ENCODE measurements around the gene FOXO3. TPM values are rescaled to one million over a fixed set of nuclear protein-coding genes. Genes with fewer than 3 reads are reported as not detected.

Gene FOXO3
- total RNA-seq, 1 donor from 2014 or later, result 60.1 TPM

DNA sequence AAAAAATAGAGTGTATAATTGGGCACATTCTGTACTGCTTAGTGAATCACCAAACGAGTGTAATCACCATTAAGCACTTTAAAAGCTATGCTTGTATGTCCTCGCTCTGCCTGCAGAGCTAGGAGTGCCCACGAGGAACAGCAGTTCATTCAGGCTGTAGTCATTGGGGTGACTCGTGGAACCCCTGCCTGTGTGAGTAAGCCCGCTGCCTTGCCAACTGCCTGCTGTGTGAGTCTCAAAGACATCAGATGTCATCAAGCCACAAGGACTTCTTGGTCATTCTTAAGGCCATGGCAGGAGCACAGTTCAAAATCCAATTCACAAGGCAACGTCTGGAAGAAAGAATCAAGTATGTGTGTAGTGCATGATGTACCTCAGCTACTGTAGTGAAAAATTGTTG, 60.4 kb downstream of the FOXO3 start:
- TF ChIP-seq CTCF (IDR thresholded peaks at IDR 0.05), result no peak
- no peaks in the 10 kb centered on the region for H3K27me3 ChIP-seq (ENCODE audit: low read depth)
- no peak overlapping the region for H3K27ac ChIP-seq
- no peaks in the 10 kb centered on the region for H3K36me3 ChIP-seq
- intact Hi-C loops (cut with DNase I), result no loop called here
- H3K4me1 ChIP-seq, result peaks cover 94% of the 10 kb centered on the region
- DNase-seq (no peak), ATAC-seq (peak in 1 of 2 donors; percentile 37)
- H3K4me3 ChIP-seq, result no peak overlapping the region
- no peaks in the 10 kb centered on the region for H3K9me3 ChIP-seq

DNA sequence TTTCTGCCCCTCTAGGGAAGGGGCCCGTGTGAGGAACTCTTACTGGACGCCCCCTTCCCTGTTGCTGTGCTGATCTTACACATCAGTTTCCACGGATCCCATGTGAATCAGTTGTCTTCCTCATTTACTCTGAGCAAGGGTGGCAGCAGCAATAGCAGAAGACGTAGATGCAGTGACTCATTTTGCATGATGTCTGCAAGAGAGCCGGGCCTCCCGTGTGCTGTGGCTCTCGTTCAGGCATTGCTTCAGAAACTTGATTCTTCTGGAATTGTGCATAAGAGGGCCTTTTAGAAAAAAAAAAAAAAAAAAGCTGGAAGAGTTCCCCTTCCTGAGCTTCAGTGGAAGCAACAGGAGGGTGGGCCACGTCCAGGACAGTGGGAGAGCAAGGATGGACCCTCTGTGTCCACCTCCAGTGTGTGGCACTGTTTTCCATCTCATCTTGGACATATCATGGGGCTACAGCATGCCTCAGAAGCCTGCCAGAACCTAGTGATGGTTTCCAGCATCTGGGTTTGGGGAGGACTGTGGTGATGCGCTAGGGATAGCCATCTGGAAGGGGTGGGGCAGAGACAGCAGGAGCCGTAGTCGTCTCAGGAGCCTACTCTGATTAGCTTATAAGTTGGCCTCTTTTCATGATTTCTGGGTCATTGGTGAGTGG, 62.1 kb downstream of the FOXO3 start:
- H3K36me3 ChIP-seq, result no peaks in the 10 kb centered on the region
- no peak overlapping the region for H3K4me3 ChIP-seq
- peak; percentile 61 for DNase-seq
- H3K4me1 ChIP-seq, result peaks cover 86% of the 10 kb centered on the region
- no peak for TF ChIP-seq CTCF (IDR thresholded peaks at IDR 0.05)
- ATAC-seq, result peak; percentile 69 to 87
- no peaks in the 10 kb centered on the region for H3K27me3 ChIP-seq (ENCODE audit: low read depth)
- intact Hi-C loops (cut with DNase I), result no loop called here
- no peaks in the 10 kb centered on the region for H3K9me3 ChIP-seq
- no peak overlapping the region for H3K27ac ChIP-seq

DNA sequence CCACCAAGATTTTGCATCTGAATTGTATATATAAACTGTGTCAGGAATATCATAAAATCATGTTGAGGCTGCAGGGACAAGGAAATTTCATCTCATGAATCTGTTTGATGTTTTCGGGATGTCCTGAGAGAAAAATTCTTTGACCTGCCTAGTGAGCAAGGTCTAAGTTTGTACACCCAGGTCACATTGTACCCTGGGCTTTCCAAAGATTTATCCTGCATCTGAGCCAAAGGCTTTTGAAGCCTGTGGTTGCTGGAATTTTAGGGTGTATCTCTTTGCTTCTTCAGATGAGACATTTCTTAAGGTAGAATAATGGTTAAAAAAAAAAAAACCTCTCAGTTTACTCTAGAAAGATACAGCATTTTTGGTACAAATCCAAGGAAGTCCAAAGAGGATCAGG, 63.3 kb downstream of the FOXO3 start:
- Histone ChIP-seq H3K4me3 (no peak overlapping the region), H3K27ac (no peak overlapping the region), H3K36me3 (no peaks in the 10 kb centered on the region), H3K4me1 (peaks cover 89% of the 10 kb centered on the region), H3K27me3 (ENCODE audit: low read depth) (no peaks in the 10 kb centered on the region), H3K9me3 (no peaks in the 10 kb centered on the region)
- DNase-seq, result no peak
- TF ChIP-seq CTCF (IDR thresholded peaks at IDR 0.05), result no peak
- intact Hi-C loops (cut with DNase I), result no loop called here
- ATAC-seq, result no peak

DNA sequence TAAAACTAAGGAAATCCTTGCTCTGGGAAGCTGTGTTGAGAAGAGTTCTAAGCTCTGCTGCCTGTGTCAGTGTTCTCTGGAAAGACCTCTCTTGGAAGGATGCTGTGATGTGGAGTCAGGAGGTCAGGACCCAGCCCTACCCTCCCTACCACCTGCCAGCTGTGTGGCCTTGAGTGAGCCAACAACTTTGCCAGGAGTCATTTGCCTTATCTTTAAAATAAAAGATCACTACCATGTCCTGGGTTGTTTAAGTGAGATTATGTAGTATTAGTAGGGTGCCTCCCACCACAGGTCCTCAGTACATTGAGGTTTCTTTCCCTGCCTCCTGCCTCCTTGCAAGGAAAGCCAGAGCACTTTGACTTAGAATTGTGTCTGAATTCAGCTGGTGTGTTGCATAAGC, 64.9 kb downstream of the FOXO3 start:
- Histone ChIP-seq H3K27me3 (ENCODE audit: low read depth) (no peaks in the 10 kb centered on the region), H3K36me3 (no peaks in the 10 kb centered on the region), H3K4me1 (peaks cover 87% of the 10 kb centered on the region), H3K27ac (no peak overlapping the region), H3K4me3 (no peak overlapping the region), H3K9me3 (no peaks in the 10 kb centered on the region)
- no peak for TF ChIP-seq CTCF (IDR thresholded peaks at IDR 0.05)
- ATAC-seq (no peak), DNase-seq (no peak)
- intact Hi-C loops (cut with DNase I), result no loop called here

DNA sequence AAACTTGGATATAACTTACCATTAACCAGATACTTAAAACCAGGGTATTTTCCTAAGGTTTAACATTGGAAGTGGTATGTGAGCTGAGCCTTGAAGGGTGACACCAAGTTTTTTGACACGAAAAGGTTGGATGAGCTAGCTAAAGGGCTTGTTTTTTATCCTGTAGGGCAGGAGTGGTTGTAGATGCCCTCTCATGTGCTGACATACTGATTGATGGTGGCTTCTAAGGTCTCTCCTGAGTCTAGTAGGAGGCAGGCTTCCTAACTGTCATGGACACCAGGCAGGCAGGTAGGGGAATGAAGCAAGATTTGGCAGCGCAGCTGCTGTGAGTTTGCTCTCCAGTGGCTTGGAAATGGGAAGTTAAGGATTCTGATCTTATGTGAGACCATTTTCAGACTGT, 66.1 kb downstream of the FOXO3 start:
- Histone ChIP-seq H3K4me3 (no peak overlapping the region), H3K27me3 (ENCODE audit: low read depth) (no peaks in the 10 kb centered on the region), H3K27ac (no peak overlapping the region), H3K4me1 (peaks cover 89% of the 10 kb centered on the region), H3K9me3 (no peaks in the 10 kb centered on the region), H3K36me3 (no peaks in the 10 kb centered on the region)
- no peak for ATAC-seq
- no peak for TF ChIP-seq CTCF (IDR thresholded peaks at IDR 0.05)
- no peak for DNase-seq
- intact Hi-C loops (cut with DNase I), result no loop called here

Measured in lower lobe of right lung (tissue), 2 donors.